ENCODE measurements around the gene FLNB. TPM values are rescaled to one million over a fixed set of nuclear protein-coding genes. Genes with fewer than 3 reads are reported as not detected.
A peak's percentile ranks its signal among the peaks of the same experiment; 100 is the strongest.

Gene FLNB
- total RNA-seq, 1 donor from 2014 or later, result 33.7 TPM

DNA sequence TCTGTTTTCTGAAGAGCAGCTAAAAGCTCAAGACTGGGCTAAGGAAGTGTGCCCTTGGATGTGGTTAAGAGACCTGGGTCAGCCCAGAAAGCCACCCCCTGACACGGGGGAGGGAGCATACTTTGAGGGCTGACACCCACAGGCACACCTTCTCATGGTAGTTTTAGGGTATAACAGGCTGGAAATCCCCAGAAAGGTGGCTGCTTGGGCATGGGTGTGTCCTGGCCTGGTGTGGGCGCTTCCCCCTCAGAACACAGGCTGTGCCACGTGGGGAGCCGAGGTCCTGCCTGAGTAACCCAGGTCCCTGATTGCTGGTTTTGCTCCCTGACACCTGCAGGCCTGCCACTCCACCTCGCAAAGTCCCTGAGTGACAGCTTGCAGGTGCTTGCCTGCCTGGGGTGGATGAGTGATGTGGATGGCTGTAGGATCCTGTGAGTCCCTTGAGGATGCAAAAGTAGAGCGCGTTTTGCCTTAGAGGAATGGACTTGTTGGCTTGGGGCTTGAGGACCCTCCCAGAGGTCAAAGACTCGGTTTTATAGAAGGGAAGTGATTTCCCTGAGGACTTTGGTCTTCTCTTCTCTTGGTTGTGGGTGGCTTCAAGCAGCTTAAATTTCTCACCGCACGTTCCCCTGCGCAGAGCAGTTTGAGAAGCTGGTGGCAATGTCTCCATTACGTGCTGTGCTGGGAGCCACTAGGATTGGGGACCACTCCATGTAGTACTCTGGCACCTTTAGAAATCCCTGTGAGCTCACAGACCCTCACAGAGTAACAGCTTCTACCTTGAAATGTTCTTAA is 108.1 kb downstream of the FLNB start:
- intact Hi-C loops (cut with micrococcal nuclease), result no loop called here
- ATAC-seq (no peak), DNase-seq (no peak)

DNA sequence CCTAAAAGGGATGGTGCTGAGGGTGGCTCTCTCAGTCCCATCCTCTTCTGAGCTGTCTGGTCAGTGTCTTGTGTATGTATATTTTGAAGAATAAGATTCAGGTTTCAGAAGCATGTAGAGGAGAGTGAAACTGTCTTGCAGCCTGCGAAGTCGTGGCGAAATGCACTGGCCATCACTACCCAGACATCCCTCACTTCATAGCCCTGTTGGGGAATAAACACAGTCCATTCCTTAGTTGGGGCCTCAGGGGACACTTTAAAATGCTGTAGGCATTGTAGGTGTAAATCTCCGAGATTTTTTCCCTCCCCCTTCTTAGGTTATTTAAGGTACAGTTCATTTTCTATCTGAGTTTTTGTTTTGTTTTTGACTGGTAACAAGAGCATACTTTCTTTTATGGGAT is 108.8 kb downstream of the FLNB start:
- ATAC-seq (no peak), DNase-seq (no peak)
- intact Hi-C loops (cut with micrococcal nuclease), result no loop called here

GRCh38 chr3:58117561-58118181 is 109.4 kb downstream of the FLNB start:
- ATAC-seq (no peak), DNase-seq (peak; percentile 56)
- intact Hi-C loops (cut with micrococcal nuclease), result no loop called here

DNA sequence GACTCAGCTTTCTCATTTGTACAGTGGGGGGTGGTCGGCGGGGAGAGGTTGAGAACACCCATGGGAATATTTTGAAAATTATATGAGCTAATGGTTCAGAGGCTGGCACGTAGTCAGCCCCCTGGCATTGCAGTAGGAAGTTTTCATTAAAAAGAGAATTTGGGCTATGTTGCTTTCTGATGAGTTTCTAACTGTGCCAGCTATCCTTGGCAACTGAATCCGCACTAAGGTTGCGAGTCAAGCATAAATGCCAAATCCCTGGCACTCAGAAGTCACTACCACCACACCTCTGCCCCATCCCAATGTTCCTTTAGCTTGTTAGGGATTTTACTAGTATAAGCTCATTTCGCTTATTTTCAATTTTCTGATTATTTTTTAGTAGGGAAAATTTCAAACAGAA is 111.0 kb downstream of the FLNB start:
- ATAC-seq, result no peak
- no peak for DNase-seq
- intact Hi-C loops (cut with micrococcal nuclease), result no loop called here

DNA sequence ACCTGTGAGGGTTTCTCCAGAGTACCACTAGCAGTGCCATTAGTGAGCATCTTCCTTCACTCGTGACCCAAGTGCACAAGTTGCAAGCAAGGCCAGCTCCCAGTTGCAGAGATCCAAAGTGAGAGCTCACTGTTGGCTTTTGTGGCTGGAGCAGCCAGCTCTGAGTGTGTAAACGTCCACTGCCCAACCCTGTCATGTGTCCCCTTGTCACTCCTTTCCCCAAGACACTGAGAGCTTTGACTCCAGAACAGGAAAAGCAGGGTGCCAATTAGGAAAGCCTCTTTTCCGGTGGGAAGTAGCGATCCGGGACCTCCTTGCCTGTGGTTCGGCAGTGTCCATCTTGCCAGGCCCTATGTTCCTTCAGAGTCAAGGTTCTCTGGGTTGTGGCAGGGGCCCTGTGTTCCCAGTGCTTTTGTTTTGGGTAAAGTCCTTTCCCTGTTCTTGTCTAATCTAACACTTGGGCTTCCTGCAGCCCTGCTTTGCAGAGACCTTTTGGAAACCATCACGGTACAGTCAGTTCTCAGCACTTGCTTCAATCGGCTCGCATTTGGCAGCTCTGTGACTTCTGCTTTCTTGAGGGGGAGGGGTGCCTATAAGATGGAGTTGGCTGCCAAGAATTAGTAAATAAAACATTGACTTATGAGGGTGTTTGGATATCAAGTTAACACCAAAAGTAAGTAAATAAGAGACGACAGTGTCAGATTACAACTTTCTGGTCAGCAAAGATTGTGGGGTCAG is 112.0 kb downstream of the FLNB start:
- DNase-seq (peak; percentile 43), ATAC-seq (peak; percentile 78)
- intact Hi-C loops (cut with micrococcal nuclease), result no loop called here

- intact Hi-C loops (cut with micrococcal nuclease), result no loop called here
- DNase-seq (peak; percentile 40), ATAC-seq (peak; percentile 68)
Observed at GRCh38 chr3:58121183-58121582, 113.0 kb downstream of the FLNB start.

DNA sequence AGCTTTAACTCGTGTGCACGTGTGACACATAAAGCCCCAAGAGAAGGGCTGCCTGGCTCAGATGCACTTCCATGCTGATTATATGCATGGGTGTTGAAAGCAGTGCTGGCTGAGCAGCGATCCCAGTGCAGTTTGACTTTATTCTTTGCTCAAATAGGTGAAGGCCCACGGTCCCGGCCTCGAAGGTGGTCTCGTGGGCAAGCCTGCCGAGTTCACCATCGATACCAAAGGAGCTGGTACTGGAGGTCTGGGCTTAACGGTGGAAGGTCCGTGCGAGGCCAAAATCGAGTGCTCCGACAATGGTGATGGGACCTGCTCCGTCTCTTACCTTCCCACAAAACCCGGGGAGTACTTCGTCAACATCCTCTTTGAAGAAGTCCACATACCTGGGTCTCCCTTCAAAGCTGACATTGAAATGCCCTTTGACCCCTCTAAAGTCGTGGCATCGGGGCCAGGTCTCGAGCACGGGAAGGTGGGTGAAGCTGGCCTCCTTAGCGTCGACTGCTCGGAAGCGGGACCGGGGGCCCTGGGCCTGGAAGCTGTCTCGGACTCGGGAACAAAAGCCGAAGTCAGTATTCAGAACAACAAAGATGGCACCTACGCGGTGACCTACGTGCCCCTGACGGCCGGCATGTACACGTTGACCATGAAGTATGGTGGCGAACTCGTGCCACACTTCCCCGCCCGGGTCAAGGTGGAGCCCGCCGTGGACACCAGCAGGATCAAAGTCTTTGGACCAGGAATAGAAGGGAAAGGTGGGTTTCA is 114.9 kb downstream of the FLNB start:
- no peak for DNase-seq
- no peak for ATAC-seq
- intact Hi-C loops (cut with micrococcal nuclease), result no loop called here

- ATAC-seq, result no peak
- intact Hi-C loops (cut with micrococcal nuclease), result no loop called here
- no peak for DNase-seq
Observed at GRCh38 chr3:58124387-58124786, 116.2 kb downstream of the FLNB start.

DNA sequence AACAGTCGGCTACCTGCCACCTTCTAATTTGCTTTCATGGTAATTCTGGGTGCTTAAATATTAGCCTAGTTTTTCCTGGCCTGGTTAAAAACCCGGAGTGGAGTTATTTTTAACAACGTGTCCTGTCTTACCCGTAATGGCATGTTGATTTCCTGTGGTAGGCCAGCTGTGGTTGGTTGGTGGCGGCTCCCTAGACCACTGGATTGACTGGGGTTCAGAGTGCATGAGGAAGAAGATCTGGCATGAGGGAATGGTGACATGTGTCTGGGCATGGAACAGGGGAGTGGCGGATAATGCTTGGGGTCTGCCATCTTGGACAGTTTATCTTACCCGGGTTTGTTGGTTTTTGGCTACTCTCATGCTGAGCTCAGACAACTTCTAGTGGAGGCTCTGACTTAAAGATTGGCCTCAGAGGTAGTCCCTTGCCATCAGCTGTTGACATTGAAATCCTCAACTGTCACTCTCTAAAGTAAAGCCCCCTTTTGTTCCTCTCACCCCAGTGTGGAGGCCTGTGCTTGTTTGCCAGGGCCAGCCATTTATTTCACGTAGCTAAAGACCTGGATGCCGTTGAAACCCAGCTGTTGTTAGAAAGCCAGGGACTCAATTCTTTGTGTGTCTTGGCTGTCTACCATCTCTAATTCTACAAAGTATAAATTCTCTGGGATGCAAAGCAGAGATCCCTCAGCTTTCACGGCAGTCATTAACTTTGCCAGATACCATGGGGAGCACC is 121.0 kb downstream of the FLNB start:
- DNase-seq (no peak), ATAC-seq (no peak)
- intact Hi-C loops (cut with micrococcal nuclease), result no loop called here

GRCh38 chr3:58130591-58130990 is 122.4 kb downstream of the FLNB start:
- ATAC-seq (no peak), DNase-seq (no peak)
- intact Hi-C loops (cut with micrococcal nuclease), result no loop called here

GRCh38 chr3:58131101-58131825 is 123.0 kb downstream of the FLNB start:
- DNase-seq (no peak), ATAC-seq (no peak)
- intact Hi-C loops (cut with micrococcal nuclease), result no loop called here

- intact Hi-C loops (cut with micrococcal nuclease), result no loop called here
- DNase-seq (no peak), ATAC-seq (no peak)
Observed at GRCh38 chr3:58132850-58133249, 124.6 kb downstream of the FLNB start.

- intact Hi-C loops (cut with micrococcal nuclease), result no loop called here
- no peak for DNase-seq
- ATAC-seq, result peak; percentile 23
Observed at GRCh38 chr3:58134468-58134867, 126.2 kb downstream of the FLNB start.

DNA sequence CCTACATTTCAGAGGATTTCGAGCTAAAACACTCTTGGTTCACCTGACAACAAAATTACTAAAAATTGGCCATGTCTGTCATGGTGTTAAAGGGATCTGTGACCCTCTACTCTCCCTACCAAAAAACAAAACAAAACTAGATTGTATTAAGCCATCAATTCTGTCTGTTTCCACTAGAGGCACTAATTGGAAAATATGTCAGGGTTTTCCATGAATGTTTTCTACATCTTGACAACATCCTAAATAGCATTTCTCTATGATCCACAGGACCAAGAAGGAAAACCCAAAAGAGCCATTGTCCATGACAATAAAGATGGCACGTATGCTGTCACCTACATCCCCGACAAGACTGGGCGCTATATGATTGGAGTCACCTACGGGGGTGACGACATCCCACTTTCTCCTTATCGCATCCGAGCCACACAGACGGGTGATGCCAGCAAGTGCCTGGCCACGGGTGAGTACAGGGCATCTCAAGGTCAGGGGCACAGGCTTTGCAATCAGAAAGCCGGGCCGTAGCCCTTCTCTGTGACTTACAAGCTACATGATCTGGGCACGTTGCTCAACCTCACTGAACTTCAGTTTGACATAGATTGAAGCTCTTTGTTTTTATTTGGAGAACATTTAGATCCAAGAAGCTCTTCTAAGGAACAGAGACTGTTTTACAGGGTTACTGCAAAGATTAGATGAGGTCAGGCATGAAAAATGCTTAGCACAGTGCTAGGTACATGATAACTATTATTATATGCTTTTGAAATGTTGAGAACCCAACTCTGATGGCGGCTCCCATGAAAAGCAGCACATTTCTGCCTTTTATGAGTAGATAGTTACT is 127.7 kb downstream of the FLNB start:
- DNase-seq, result peak; percentile 62
- intact Hi-C loops (cut with micrococcal nuclease), result no loop called here
- peak; percentile 92 for ATAC-seq

- ATAC-seq, result no peak
- intact Hi-C loops (cut with micrococcal nuclease), result no loop called here
- no peak for DNase-seq
Observed at GRCh38 chr3:58137306-58137705, 129.1 kb downstream of the FLNB start.

- DNase-seq, result no peak
- intact Hi-C loops (cut with micrococcal nuclease), result no loop called here
- no peak for ATAC-seq
Observed at GRCh38 chr3:58141766-58142345, 133.6 kb downstream of the FLNB start.

GRCh38 chr3:58143417-58144055 is 135.3 kb downstream of the FLNB start:
- ATAC-seq, result no peak
- DNase-seq, result no peak
- intact Hi-C loops (cut with micrococcal nuclease), result no loop called here

Data from left ventricle myocardium superior (tissue), 1 donor.